ENCODE measurements around the gene OR52E6.

Gene OR52E6

GRCh38 chr11:5791165-5791564, 50.5 kb downstream of the OR52E6 start, which contains the start of gene OR52N1:
OR52N1 (minus strand) TSS chr11:5791265; CDS start chr11:5788816, 2,449 bp downstream.
- DNase-seq = no peak
